BE2C (cell line): Measurements from ENCODE around the gene ENTPD8. TPM values are rescaled to one million over a fixed set of nuclear protein-coding genes. Genes with fewer than 3 reads are reported as not detected.

Source experiments
- DNase-seq: peaks from one replicate; pipeline ENCODE4 v3.0.0-alpha.2; 2020
- H3K27me3 ChIP-seq: fragments of 250-450 bp; sonication (Bioruptor Pico); 2 replicates; pipeline ENCODE4 v1.5.1; 2020; ENCODE audit warnings: mild to moderate bottlenecking
- H3K36me3 ChIP-seq: fragments of 250-450 bp; sonication (Bioruptor Pico); 2 replicates; pipeline ENCODE4 v1.5.1; 2020; ENCODE audit warnings: mild to moderate bottlenecking
- H3K4me1 ChIP-seq: fragments of 250-450 bp; sonication (Bioruptor Pico); 2 replicates; pipeline ENCODE4 v1.5.1; 2020
- H3K4me3 ChIP-seq: 2 replicates; pipeline ENCODE4 v1.5.1; 2011; ENCODE audit warnings: low read depth, low read length
- H3K9me3 ChIP-seq: fragments of 250-450 bp; sonication (Bioruptor Pico); 2 replicates; pipeline ENCODE4 v1.5.1; 2020
- polyA plus RNA-seq: library from polyadenylated mRNA; unstranded; fragments of >200 nt; gene quantifications from one replicate; pipeline ENCODE4 v1.2.1, GENCODE V29; 2012; ENCODE audit warnings: low read depth, missing spikeins; ENCODE audit not compliant: insufficient read length, insufficient read depth
- TF ChIP-seq, protein P1 (sequence below): IDR thresholded peaks from 2 replicates; pipeline ENCODE4 v1.5.1; 2012; ENCODE audit warnings: mild to moderate bottlenecking, low read depth, low read length

Gene ENTPD8, protein sequence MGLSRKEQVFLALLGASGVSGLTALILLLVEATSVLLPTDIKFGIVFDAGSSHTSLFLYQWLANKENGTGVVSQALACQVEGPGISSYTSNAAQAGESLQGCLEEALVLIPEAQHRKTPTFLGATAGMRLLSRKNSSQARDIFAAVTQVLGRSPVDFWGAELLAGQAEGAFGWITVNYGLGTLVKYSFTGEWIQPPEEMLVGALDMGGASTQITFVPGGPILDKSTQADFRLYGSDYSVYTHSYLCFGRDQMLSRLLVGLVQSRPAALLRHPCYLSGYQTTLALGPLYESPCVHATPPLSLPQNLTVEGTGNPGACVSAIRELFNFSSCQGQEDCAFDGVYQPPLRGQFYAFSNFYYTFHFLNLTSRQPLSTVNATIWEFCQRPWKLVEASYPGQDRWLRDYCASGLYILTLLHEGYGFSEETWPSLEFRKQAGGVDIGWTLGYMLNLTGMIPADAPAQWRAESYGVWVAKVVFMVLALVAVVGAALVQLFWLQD
- 0.20 TPM for polyA plus RNA-seq

DNA sequence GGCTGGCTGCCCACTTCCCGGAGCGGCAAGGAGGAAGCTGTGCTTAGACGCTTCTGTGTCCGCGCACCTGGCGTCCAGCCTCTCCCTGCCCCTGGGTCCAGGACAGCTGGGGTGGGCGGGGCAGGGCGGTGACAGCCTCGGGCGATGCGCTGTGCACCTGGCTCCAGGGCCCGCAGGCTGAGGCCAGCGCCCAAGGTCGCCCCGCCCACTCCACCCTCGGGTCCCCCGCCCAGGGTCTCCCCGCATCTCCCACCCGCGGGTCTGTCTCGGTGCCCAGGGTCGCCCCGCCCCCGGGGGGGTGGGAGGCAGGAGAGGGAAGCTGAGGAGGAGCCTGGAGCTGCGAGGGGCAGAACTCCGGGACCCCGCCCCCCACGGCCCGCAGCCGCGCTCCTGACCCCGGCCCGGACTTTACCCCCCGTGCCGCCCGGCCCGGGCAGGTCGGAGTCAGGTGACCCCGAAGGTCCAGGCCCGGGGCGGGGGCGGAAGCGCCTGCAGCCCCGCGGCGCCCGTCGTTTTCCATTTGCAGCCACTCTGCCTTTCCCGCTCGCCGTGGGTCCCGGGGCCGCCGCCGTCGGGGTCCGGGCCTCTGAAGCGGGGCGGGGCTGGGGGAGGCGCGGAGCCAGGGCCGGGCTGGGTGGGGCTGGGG, at the start of gene ENTPD8:
ENTPD8 (minus strand) TSS at position 69 of the 646 bp plus-strand sequence. CDS start 3,072 bp downstream, outside the sequence.
- DNase-seq, result peak; percentile 75
- H3K4me3 ChIP-seq, result peak within 1 kb of the TSS; percentile 34
- H3K9me3 ChIP-seq, result no peaks in the 10 kb centered on the region
- peaks cover 8% of the 10 kb centered on the region for H3K4me1 ChIP-seq
- TF ChIP-seq, protein P1, sequence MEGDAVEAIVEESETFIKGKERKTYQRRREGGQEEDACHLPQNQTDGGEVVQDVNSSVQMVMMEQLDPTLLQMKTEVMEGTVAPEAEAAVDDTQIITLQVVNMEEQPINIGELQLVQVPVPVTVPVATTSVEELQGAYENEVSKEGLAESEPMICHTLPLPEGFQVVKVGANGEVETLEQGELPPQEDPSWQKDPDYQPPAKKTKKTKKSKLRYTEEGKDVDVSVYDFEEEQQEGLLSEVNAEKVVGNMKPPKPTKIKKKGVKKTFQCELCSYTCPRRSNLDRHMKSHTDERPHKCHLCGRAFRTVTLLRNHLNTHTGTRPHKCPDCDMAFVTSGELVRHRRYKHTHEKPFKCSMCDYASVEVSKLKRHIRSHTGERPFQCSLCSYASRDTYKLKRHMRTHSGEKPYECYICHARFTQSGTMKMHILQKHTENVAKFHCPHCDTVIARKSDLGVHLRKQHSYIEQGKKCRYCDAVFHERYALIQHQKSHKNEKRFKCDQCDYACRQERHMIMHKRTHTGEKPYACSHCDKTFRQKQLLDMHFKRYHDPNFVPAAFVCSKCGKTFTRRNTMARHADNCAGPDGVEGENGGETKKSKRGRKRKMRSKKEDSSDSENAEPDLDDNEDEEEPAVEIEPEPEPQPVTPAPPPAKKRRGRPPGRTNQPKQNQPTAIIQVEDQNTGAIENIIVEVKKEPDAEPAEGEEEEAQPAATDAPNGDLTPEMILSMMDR, result no peak
- H3K27me3 ChIP-seq, result no peaks in the 10 kb centered on the region
- no peaks in the 10 kb centered on the region for H3K36me3 ChIP-seq

DNA sequence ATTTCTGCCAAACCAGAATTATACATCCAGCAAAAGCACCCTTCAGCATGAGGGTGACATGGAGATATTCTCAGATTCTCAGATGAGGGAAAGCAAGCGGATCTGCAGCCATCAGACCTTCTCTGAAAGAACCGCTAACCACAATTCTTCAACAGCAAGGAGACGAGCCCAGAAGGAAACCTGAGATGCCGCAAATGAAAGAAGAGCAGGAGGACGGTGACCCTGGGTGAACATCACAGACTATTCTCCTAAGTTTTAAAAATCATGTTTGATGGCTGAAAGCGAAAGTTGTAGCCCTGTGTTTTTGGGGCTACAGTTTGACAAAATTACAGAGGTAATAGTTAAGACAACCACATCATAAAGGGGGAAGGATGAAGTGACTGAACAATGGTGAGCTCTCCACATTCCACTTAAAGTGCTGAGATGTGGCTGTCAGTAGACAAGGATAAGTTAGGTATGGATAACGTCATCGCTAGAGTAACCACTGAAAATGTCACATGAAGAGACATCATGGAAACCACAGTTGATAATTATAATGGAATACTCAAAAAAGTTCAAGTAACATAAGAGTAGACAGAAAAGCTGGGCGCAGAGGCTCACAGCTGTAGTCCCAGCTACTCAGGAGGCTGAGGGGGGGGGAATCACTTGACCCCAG, 49.5 kb upstream of the ENTPD8 start:
- H3K27me3 ChIP-seq, result no peaks in the 10 kb centered on the region
- H3K4me1 ChIP-seq, result peaks cover 12% of the 10 kb centered on the region; the same call in 1 of the 2 replicates
- no peak overlapping the region for H3K4me3 ChIP-seq
- H3K36me3 ChIP-seq, result no peaks in the 10 kb centered on the region
- TF ChIP-seq, protein P1, result no peak
- no peaks in the 10 kb centered on the region; the same call in 1 of the 2 replicates for H3K9me3 ChIP-seq
- no peak for DNase-seq

DNA sequence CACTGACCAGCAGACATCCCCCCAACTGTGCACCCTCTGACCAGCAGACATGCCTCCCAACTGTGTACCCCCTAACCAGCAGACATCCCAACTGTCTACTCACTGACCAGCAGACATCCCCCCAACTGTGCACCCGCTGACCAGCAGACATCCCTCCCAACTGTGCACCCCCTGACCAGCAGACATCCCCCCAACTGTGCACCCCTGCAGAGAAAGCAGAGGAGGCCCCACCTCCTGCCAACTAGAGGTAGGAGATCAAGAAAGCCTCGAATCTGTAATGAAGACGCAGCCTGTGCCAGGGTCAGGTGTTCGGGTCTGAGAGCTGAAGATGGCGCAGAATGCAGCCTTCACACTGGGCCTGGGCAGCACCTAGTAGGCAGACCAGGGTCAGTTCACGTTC, 47.7 kb upstream of the ENTPD8 start:
- H3K36me3 ChIP-seq, result no peaks in the 10 kb centered on the region
- H3K4me3 ChIP-seq, result no peak overlapping the region
- TF ChIP-seq, protein P1, result no peak
- peaks cover 12% of the 10 kb centered on the region; the same call in 1 of the 2 replicates for H3K4me1 ChIP-seq
- H3K27me3 ChIP-seq, result no peaks in the 10 kb centered on the region
- H3K9me3 ChIP-seq, result no peaks in the 10 kb centered on the region; the same call in 1 of the 2 replicates
- DNase-seq, result no peak

DNA sequence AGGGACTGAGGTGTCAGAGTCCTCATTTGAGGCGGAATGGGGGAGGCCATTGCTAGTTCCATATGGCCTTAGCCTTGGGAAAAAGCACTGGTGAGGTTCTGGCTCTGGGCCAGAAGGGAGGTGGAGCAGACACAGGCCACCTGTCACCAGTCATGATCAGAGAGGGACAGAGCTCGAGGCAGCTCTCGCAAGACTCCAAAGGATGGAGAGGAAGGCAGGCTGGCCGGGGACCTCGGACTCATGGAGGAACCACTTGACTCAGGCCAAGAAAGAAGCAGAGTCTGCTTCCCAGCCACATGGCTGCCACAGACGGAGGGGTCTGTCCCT, 47.1 kb upstream of the ENTPD8 start:
- peak; percentile 76 for DNase-seq

DNA sequence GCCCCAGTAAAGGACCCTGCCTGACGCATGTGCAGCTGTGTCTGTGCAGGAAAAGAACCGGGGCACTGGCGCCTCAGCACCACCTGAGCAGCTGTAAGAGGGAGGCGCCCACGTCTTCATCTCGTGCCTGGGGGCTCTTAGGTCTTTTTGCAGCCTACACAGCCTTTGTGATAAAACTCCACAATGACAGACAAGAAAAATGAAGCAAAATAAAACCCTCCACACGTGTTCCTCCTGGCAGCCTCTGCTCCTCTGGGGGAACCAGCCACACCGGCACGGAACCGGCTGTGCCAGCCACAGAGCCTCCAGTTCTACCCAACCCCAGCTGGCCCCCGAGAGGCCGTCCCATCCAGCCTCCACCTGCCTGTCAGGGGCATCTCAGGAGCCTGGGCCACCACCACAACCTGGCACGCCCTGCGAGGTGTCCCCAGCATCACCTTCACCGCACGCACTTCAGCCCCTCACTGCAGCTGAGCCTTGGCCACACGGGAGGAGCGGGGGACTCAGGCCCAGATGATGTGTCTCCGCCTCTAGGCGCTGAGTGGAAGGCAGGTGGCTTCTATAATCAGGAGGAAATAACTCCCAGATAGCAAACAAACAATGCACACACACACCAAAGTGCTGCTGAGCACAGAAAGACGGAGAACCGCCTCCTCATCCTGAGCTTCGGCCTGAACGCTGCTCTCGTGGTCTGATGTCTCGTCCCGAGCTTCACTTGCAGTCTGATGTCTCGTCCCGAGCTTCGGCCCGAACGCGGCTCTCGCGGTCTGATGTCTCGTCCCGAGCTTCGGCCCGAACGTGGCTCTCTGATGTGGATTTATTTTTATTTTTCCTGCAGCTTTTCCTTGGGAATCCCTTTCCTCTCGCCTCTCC, 46.5 kb upstream of the ENTPD8 start:
- DNase-seq, result no peak
- peaks cover 12% of the 10 kb centered on the region; the same call in 1 of the 2 replicates for H3K4me1 ChIP-seq
- no peak overlapping the region for H3K4me3 ChIP-seq
- H3K27me3 ChIP-seq, result no peaks in the 10 kb centered on the region
- TF ChIP-seq, protein P1, result no peak
- H3K9me3 ChIP-seq, result no peaks in the 10 kb centered on the region
- no peaks in the 10 kb centered on the region for H3K36me3 ChIP-seq

More for the DNA sequence above, 47.1 kb upstream of the ENTPD8 start:
- H3K4me3 ChIP-seq, result no peak overlapping the region
- H3K9me3 ChIP-seq, result no peaks in the 10 kb centered on the region
- peaks cover 12% of the 10 kb centered on the region; the same call in 1 of the 2 replicates for H3K4me1 ChIP-seq
- H3K27me3 ChIP-seq, result no peaks in the 10 kb centered on the region
- TF ChIP-seq, protein P1, result no peak
- H3K36me3 ChIP-seq, result no peaks in the 10 kb centered on the region
